B cell (primary cell): Measurements from ENCODE around the gene ACTN3. TPM values are rescaled to one million over a fixed set of nuclear protein-coding genes. Genes with fewer than 3 reads are reported as not detected.

Experiments
- ATAC-seq: fragments of 200-7000 bp; cut with Tn5 transposase; one replicate; pipeline ENCODE4 v1.10.0; 2021; ENCODE audit warnings: low read depth, mild to moderate bottlenecking, moderate number of reproducible peaks, moderate library complexity
- CTCF ChIA-PET: fragments of 350-600 bp; sonication (Branson Sonifier 250); formaldehyde crosslinking; loops from one replicate; lab custom pipeline; 2021; ENCODE audit warnings: antibody characterized with exemption, inconsistent platforms; lab: Charles Lee
- POLR2A ChIA-PET: fragments of 350-600 bp; sonication (Branson Sonifier 250); formaldehyde crosslinking; loops from one replicate; lab custom pipeline; 2021; ENCODE audit warnings: antibody characterized with exemption; lab: Charles Lee
- DNase-seq: peaks from one replicate; pipeline ENCODE4 v3.0.0; 2013
- H2AFZ ChIP-seq: 2 replicates; pipeline ENCODE4 v1.6.1; 2012; ENCODE audit warnings: mild to moderate bottlenecking, low read depth, low read length; ENCODE audit not compliant: insufficient read depth, poor library complexity, severe bottlenecking
- H3K27ac ChIP-seq, 2 donors: 1 replicate in 1 of 2; 2 replicates in 1 of 2; pipeline ENCODE4 v1.5.1; 2012 to 2013; ENCODE audit warnings: low read length in 2 of 2, mild to moderate bottlenecking in 2 of 2, moderate library complexity in 1 of 2
- H3K27me3 ChIP-seq, 4 experiments: fragments of 200-600 bp in 1 of 4; sonication (generic) in 1 of 4; replicated peaks in 1 of 4; 1 replicate in 2 of 4; 2 replicates in 2 of 4; pipeline versions ENCODE4 v1.6.1 to v1.7.0; 2013 to 2016; ENCODE audit warnings: low read length in 3 of 4, mild to moderate bottlenecking in 2 of 4, mixed read lengths in 1 of 4, moderate library complexity in 1 of 4; ENCODE audit not compliant: insufficient read depth in 4 of 4, control insufficient read depth in 3 of 4; ENCODE audit errors: control extremely low read depth in 1 of 4
- H3K36me3 ChIP-seq, 2 experiments: replicated peaks in 1 of 2; 1 replicate in 1 of 2; 2 replicates in 1 of 2; pipeline versions ENCODE4 v1.6.1 to v1.7.1; 2013; ENCODE audit warnings: low read length in 1 of 2; ENCODE audit not compliant: insufficient read depth in 2 of 2, control insufficient read depth in 1 of 2; ENCODE audit errors: control extremely low read depth in 1 of 2, extremely low read depth in 1 of 2
- H3K4me1 ChIP-seq, 2 donors: fragments of 200-600 bp in 1 of 2; sonication (generic) in 1 of 2; 1 replicate in 1 of 2; 2 replicates in 1 of 2; pipeline versions ENCODE4 v1.5.1 to v1.6.1; 2013 to 2017; ENCODE audit warnings: low read length in 2 of 2; ENCODE audit not compliant: control insufficient read depth in 2 of 2, insufficient read depth in 2 of 2
- H3K4me2 ChIP-seq: replicated peaks from 2 replicates; pipeline ENCODE3; 2012; ENCODE audit warnings: mild to moderate bottlenecking, low read depth, low read length; ENCODE audit not compliant: poor library complexity, severe bottlenecking
- H3K4me3 ChIP-seq, 5 experiments: fragments of 200-600 bp in 1 of 5; sonication (generic) in 1 of 5; 1 replicate in 3 of 5; 2 replicates in 2 of 5; pipeline versions ENCODE4 v1.5.1 to v1.7.0; 2011 to 2016; ENCODE audit warnings: low read length in 4 of 5, mild to moderate bottlenecking in 4 of 5, low read depth in 2 of 5, control low read depth in 1 of 5, moderate library complexity in 1 of 5; ENCODE audit not compliant: insufficient read depth in 1 of 5; ENCODE audit errors: control extremely low read depth in 1 of 5, extremely low read depth in 1 of 5
- H3K79me2 ChIP-seq: fragments of 200-600 bp; sonication (generic); one replicate; pipeline ENCODE4 v1.6.0; 2016; ENCODE audit warnings: low read length; ENCODE audit not compliant: control insufficient read depth, insufficient read depth
- H3K9ac ChIP-seq: fragments of 200-600 bp; sonication (generic); 2 replicates; pipeline ENCODE4 v1.6.1; 2017; ENCODE audit warnings: mild to moderate bottlenecking, low read length, moderate library complexity
- H3K9me3 ChIP-seq, 3 donors: one replicate each; pipeline versions ENCODE4 v1.6.1 to v1.7.1; 2013; ENCODE audit warnings: low read length in 2 of 3; ENCODE audit not compliant: control insufficient read depth in 2 of 3, insufficient read depth in 1 of 3; ENCODE audit errors: control extremely low read depth in 1 of 3
- H4K20me1 ChIP-seq: 2 replicates; pipeline ENCODE4 v1.6.0; 2012; ENCODE audit warnings: mild to moderate bottlenecking, low read length; ENCODE audit not compliant: insufficient read depth, control insufficient read depth, poor library complexity, severe bottlenecking
- H3K27ac Mint-ChIP-seq: one replicate; pipeline ENCODE4 v1.8.0; 2021; ENCODE audit warnings: mixed read lengths
- H3K27me3 Mint-ChIP-seq: one replicate; pipeline ENCODE4 v1.8.0; 2021; ENCODE audit warnings: mixed read lengths
- H3K4me1 Mint-ChIP-seq: one replicate; pipeline ENCODE4 v1.8.0; 2021; ENCODE audit warnings: mixed read lengths
- H3K4me3 Mint-ChIP-seq: one replicate; pipeline ENCODE4 v1.8.0; 2021; ENCODE audit warnings: mixed read lengths
- H3K9me3 Mint-ChIP-seq: one replicate; pipeline ENCODE4 v1.8.0; 2022; ENCODE audit warnings: mixed read lengths; ENCODE audit not compliant: insufficient read depth
- EZH2 ChIP-seq: IDR thresholded peaks from 2 replicates; pipeline ENCODE4 v1.6.1; 2012; ENCODE audit warnings: borderline replicate concordance, low read depth, mild to moderate bottlenecking, moderate library complexity, low read length; ENCODE audit not compliant: insufficient read depth, poor library complexity, severe bottlenecking
- WGBS: methylation state at CpG from one replicate; pipeline ENCODE4 v1.1.5; 2013; ENCODE audit warnings: missing lambda C conversion rate; ENCODE audit not compliant: insufficient coverage; 5-methylcytosine and 5-hydroxymethylcytosine counted together
- intact Hi-C: fragments of 100-400 bp; cut with micrococcal nuclease; formaldehyde crosslinking; loops from one replicate; pipeline ENCODE4 v1.10.0; 2022
- polyA plus RNA-seq: library from polyadenylated mRNA; depleted of rRNA; stranded (reverse); fragments of >200 nt; gene quantifications from 2 replicates; pipeline ENCODE4 v1.2.3, GENCODE V29; 2012
- total RNA-seq, 2 donors: library from RNA; stranded (reverse); fragments of 120-200 nt in 1 of 2; gene quantifications; 1 replicate in 1 of 2; 2 replicates in 1 of 2; pipeline versions ENCODE4 v1.2.3 to v1.2.4, GENCODE V29; 2013 to 2022
- TF ChIP-seq, protein P1 (sequence below): fragments of 200-600 bp; IDR thresholded peaks from one replicate; pipeline ENCODE4 v1.8.0; 2022; ENCODE audit warnings: antibody characterized with exemption, mild to moderate bottlenecking

Gene ACTN3
- total and polyA plus RNA-seq, 2 donors (not counting 1 experiment from before 2014, with no cell fraction given) = 0.22 TPM; not detected in 1

GRCh38 chr11:66595245-66595904 is 48.7 kb downstream of the ACTN3 start:
- peak overlapping the region in 1 of 5 experiments; percentile 20 for H3K4me3 ChIP-seq
- peak overlapping the region; percentile 60 for H3K4me3 Mint-ChIP-seq
- ChIA-PET CTCF (interaction anchor here (0.6 to 5.9 kb wide), 7 partner anchors 11 to 292 kb away, joined by 3 to 46 read pairs (median 6); partner anchors contain the start of genes RBM4 and RBM4B), POLR2A (interaction anchor here (0.6 to 2.1 kb wide), 7 partner anchors 9 to 1019 kb away, joined by 4 to 14 read pairs (median 5); partner anchors contain the start of genes RBM14, RBM4 and RBM4B)
- H3K9ac ChIP-seq = peak overlapping the region; percentile 22
- H3K9me3 ChIP-seq = no peaks in the 10 kb centered on the region
- 53% methylated on average over 4 of the region's 5 CpGs for WGBS
- H3K27me3 Mint-ChIP-seq = no peaks in the 10 kb centered on the region
- peaks cover 74% of the 10 kb centered on the region for H3K79me2 ChIP-seq
- H3K27ac ChIP-seq = peak overlapping the region; percentile 4 to 5
- no peaks in the 10 kb centered on the region for H4K20me1 ChIP-seq
- peaks cover 52% of the 10 kb centered on the region for H3K4me1 Mint-ChIP-seq
- intact Hi-C loops = no loop called here
- TF ChIP-seq, protein P1, sequence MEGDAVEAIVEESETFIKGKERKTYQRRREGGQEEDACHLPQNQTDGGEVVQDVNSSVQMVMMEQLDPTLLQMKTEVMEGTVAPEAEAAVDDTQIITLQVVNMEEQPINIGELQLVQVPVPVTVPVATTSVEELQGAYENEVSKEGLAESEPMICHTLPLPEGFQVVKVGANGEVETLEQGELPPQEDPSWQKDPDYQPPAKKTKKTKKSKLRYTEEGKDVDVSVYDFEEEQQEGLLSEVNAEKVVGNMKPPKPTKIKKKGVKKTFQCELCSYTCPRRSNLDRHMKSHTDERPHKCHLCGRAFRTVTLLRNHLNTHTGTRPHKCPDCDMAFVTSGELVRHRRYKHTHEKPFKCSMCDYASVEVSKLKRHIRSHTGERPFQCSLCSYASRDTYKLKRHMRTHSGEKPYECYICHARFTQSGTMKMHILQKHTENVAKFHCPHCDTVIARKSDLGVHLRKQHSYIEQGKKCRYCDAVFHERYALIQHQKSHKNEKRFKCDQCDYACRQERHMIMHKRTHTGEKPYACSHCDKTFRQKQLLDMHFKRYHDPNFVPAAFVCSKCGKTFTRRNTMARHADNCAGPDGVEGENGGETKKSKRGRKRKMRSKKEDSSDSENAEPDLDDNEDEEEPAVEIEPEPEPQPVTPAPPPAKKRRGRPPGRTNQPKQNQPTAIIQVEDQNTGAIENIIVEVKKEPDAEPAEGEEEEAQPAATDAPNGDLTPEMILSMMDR = no peak
- no peak for TF ChIP-seq EZH2
- H3K4me1 ChIP-seq = peaks cover 31 to 34% of the 10 kb centered on the region in 2 donors
- no peaks in the 10 kb centered on the region for H3K27me3 ChIP-seq
- ATAC-seq (no peak), DNase-seq (peak; percentile 1)
- H2AFZ ChIP-seq = no peak overlapping the region
- peak overlapping the region; percentile 84 for H3K27ac Mint-ChIP-seq
- no peaks in the 10 kb centered on the region for H3K9me3 Mint-ChIP-seq
- peaks cover 2 to 19% of the 10 kb centered on the region in 2 experiments for H3K36me3 ChIP-seq
- peak overlapping the region; percentile 35 for H3K4me2 ChIP-seq

- Histone ChIP-seq H3K27me3 (no peaks in the 10 kb centered on the region), H2AFZ (no peak overlapping the region), H4K20me1 (no peaks in the 10 kb centered on the region), H3K27ac (no peak overlapping the region), H3K36me3 (peaks cover 2 to 27% of the 10 kb centered on the region in 2 experiments), H3K9ac (no peak overlapping the region), H3K4me2 (no peak overlapping the region), H3K4me1 (peaks cover 25 to 29% of the 10 kb centered on the region in 2 donors), H3K9me3 (no peaks in the 10 kb centered on the region), H3K79me2 (peaks cover 53% of the 10 kb centered on the region), H3K4me3 (no peak overlapping the region)
- no peak overlapping the region for H3K4me3 Mint-ChIP-seq
- H3K27me3 Mint-ChIP-seq = no peaks in the 10 kb centered on the region
- H3K27ac Mint-ChIP-seq = no peak overlapping the region
- CTCF ChIA-PET = interaction anchor here (1.6 to 1.7 kb wide), 2 partner anchors 8 to 80 kb away, joined by 4 to 6 read pairs; no protein-coding TSS in a partner anchor
- no peaks in the 10 kb centered on the region for H3K9me3 Mint-ChIP-seq
- POLR2A ChIA-PET = interaction anchor here (0.5 kb wide), 1 partner anchor 92 kb away, joined by 3 read pairs; no protein-coding TSS in a partner anchor
- no peak for TF ChIP-seq EZH2
- TF ChIP-seq, protein P1 = no peak
- no peak for DNase-seq
- WGBS = 100% methylated on average over 6 of the region's 6 CpGs
- peaks cover 47% of the 10 kb centered on the region for H3K4me1 Mint-ChIP-seq
- intact Hi-C loops = no loop called here
- ATAC-seq = no peak
Observed at GRCh38 chr11:66598993-66599392, 52.3 kb downstream of the ACTN3 start.
